HG03354 (cell line): ENCODE data around the gene CHD6.

Experiments
- ATAC-seq: cut with Tn5 transposase; IDR thresholded peaks from one replicate; pipeline ENCODE4 v1.9.1; 2021; ENCODE audit warnings: mild to moderate bottlenecking; ENCODE audit not compliant: unreplicated experiment, poor library complexity, severe bottlenecking

CHD6 gene

DNA sequence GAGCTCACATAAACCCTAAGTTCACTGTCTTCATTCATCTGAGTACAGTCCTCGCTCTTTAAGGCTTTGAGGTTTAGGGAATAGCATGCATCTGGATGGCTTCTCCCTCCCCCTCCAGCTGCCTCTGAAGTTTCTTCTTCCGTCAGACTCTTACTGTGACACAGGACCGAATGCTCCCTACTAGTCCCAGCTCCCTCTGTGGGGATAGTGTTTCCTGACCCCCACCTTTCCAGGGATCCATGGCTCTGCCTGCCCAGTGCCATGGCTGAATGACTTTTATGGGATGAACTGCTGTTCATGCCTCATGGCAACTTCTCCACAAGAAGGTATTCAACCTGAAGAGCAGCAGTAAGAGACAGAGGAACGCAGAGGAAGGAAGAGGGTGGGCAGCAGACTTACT, 171.7 kb downstream of the CHD6 start:
- no peak for ATAC-seq

DNA sequence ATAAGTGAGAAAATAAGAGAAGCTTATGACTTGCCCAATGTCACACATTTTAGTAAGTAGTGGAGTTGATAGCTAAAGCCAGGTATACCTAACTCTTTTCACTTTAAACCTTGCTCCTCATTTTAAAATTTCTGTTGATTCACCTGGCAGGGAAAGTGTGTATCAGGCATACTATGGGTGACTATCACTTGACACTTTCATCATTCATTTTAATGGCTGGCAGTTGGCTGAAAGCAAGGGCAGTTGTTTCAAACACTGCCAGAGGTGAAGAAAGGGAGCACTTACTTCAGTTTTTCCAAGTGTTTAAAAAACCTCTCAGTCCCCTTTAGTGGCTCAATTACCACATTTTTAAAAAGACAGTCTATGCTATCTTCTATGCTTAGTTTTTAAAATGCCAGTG, 173.4 kb downstream of the CHD6 start:
- ATAC-seq = no peak

DNA sequence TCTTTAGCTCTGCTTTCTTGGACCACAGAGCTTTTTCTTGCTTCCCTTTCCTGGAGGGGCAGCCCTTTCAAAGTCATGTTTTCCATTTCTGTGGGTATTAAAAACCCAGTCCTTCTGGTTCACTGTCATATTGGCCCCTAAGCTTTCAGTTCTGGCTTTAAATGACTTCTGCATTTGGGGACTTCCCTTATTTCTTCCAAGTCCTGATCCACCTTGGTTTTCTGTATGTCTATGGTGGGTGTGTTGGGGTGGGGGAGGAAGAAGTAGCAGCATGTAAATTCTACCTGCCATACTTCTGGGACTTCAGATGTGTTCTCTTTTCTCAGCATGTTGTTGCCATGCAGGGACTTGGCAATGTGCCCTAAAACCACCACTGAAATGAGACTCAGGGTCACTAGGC, 174.5 kb downstream of the CHD6 start:
- ATAC-seq = no peak

DNA sequence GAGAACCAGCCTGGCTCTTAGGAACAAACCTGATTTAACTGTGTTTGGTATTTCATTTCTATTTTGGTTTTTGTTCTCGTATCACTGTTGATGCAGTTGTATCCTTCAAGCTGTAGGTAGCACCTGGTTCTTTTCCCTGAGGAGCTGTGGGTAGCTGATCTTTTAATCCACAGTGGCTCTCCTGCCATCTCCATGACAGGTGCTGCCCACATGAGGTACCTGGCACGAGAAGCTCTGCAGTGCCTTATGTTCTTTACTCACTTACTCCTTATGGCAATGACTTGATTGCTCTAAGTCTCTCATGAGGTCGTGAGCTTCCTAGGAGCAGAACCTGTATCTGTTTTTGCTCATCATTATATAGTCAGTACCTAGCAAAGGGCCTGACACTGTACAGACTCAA, 177.3 kb downstream of the CHD6 start:
- ATAC-seq = no peak

- ATAC-seq = no peak
Observed at GRCh38 chr20:41437836-41438235, 180.3 kb downstream of the CHD6 start.

DNA sequence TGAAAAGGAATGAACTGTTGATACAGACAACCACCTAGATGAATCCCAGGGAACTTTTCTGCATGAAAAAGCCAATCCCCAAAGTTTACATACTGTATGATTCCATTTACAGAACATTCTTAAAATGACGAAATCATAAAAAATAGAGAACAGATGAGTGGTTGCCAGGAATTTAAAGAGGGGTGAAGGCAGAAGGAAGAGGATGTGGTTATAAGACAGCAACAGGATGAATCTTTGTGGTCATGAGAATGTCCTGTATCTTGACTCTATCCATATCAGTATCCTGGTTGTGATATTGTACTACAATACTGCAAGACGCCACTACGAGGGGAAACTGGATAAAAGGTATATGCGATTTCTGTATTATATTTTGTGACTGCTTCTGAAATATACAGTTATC, 181.5 kb downstream of the CHD6 start:
- ATAC-seq = no peak

GRCh38 chr20:41433203-41433602, 185.0 kb downstream of the CHD6 start:
- ATAC-seq = no peak

DNA sequence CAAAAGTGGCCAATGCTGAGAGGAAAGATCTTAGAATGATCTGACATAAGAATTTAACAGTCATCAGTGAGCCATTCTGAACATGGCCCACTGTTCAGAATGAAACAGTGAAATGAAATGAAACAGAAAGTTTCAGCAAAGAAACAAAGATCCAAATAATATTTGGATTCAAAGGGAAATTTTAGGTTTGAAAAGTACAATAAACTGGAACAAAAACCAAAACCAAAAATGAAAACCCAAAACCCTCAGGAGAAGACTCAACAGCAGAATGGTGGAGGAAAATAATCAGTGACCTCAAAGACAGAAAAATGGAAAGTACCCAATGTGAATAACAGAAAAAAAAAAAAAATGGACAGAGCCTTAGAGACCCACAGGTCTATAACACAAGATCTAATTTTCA, 185.4 kb downstream of the CHD6 start:
- no peak for ATAC-seq

GRCh38 chr20:41428285-41428684, 189.9 kb downstream of the CHD6 start:
- no peak for ATAC-seq

DNA sequence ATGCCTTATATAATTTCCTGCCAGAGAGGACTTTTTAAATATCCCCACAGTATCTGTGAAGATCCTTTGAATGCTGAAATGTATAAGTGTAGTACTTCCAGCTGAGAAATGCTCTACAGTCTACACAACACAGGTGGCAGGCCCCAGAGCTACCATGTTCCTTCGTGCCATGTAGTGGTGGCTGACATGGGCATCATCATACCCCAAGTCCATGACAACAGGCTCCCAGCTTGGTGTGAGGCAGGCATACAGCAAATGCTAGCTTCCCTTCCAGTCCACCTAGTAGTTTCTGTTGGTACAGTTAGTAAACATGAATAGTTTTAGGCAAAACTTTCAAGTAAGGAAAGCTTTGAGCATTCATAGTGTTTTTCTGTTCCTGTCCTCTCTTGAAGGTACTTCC, 190.3 kb downstream of the CHD6 start:
- no peak for ATAC-seq

- ATAC-seq = no peak
Observed at GRCh38 chr20:41426976-41427375, 191.2 kb downstream of the CHD6 start.

DNA sequence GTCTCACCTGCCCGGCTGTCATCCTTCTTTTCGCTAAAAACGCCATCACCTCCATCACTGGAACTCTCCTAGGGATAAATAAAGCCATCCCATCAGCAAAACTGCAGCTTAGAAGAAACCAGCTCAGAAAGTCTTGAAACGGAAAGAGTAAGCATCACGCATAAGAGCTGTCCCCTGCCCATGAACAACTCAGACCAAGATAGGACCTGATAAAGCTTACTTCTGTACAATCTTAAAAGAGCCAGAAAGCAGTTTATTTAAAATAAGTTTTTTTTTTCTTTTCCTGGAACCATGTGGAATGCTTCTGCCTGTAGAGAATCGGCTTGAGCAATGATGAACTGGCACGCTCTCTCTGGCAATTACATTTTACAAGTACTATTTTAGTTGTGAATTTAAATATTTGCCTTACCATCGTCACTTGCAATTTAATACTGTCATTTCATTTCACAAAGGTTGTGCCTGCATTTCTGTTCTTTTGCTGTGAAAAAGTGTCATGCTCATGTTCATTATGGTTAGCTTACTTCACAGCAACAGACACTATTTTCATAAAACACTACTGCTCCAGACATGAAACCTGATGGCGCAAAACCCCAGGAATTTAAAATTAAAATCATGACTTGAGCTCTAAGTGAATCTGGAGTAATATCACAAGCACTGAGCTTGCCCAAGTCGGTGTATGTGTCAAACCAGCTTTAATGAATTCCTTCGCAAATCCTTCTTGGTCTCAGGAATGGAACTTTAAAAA, 191.9 kb downstream of the CHD6 start:
- ATAC-seq = no peak

DNA sequence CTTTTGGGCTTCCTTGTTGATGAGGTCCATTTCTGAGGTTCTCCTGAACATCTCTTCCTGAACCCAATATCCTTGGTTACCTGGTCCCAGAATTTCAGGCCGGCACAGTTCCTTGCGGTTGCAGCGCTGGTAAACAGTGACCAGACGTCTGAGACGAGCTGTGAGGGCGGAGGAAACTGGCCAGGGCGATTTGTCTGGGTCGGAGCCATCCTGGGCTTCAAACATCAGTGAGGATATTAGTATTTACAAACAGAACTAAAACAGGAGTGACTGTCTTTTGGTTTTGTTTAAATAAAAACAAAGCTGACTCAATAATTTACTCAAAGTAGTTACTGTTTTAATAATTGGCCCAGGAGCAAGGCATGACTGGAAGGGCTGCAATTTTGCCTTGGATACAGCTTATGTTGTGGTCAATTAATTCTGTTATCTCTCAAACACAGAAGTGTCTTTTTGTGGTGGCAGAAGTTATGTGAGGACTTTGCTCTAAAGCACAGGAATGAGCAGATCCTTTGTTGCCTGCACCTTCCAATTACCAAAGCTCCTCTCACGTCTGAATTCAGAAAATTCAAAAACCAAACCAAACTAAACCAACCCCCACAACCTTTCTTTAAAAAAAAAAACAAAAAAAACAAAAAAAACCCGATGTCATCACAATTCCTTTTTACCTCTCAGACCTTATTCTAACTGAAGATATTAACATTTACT, 192.8 kb downstream of the CHD6 start:
- ATAC-seq = no peak

GRCh38 chr20:41424546-41424945, 193.6 kb downstream of the CHD6 start:
- no peak for ATAC-seq

- no peak for ATAC-seq
Observed at GRCh38 chr20:41424011-41424410, 194.2 kb downstream of the CHD6 start.

DNA sequence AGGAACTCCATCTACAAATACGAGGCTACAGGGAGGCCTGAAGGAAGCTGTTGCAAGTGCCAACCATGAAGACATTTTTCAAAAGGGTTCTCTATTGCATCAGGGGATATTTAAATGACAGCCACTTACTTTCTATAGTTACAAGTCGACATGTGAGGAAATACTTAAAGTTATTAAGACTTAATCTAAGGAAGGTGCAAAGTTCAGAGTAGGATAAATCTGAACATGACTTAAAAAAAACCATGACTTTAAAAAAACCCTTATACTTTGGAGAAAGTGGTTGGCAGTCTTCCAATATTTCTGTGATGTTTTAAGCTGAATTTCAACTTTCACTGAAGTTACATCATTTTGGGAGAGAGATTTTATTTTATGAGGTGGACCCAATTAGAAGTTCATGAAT, 195.2 kb downstream of the CHD6 start:
- ATAC-seq = no peak

GRCh38 chr20:41418739-41419293, 199.4 kb downstream of the CHD6 start:
- ATAC-seq = no peak

GRCh38 chr20:41418031-41418430, 200.1 kb downstream of the CHD6 start:
- no peak for ATAC-seq

- ATAC-seq = no peak
Observed at GRCh38 chr20:41415191-41415590, 203.0 kb downstream of the CHD6 start.

GRCh38 chr20:41413169-41413568, 205.0 kb downstream of the CHD6 start:
- no peak for ATAC-seq
